OCI-LY7 (cell line): ENCODE measurements around the gene EIF4E2. TPM values are rescaled to one million over a fixed set of nuclear protein-coding genes. Genes with fewer than 3 reads are reported as not detected.

Source experiments
- BruUV-seq: library from RNA; stranded (reverse); fragments of 400-500 nt; replicated peaks from 2 replicates; lab custom pipeline; 2021; lab: Mats Ljungman, UMichigan
- CTCF ChIA-PET: fragments of 300-600 bp; sonication (Branson Sonifier 250); formaldehyde crosslinking; loops from one replicate; lab custom pipeline; 2022; ENCODE audit warnings: antibody characterized with exemption; ENCODE audit not compliant: unreplicated experiment; lab: Charles Lee
- POLR2A ChIA-PET: fragments of 300-600 bp; sonication (Branson Sonifier 250); formaldehyde crosslinking; loops from one replicate; lab custom pipeline; 2022; ENCODE audit warnings: antibody characterized with exemption; lab: Charles Lee
- DNase-seq: peaks from one replicate; pipeline ENCODE4 v3.0.0-alpha.2; 2015; ENCODE audit warnings: low spot score
- H2AFZ ChIP-seq: fragments of 200-600 bp; sonication (generic), shearing (Covaris generic); 2 replicates; pipeline ENCODE4 v1.6.1; 2014; ENCODE audit warnings: mild to moderate bottlenecking, antibody characterized with exemption, low read length, moderate library complexity
- H3K27ac ChIP-seq: fragments of 200-600 bp; sonication (generic); 2 replicates; pipeline ENCODE4 v1.5.1; 2014; ENCODE audit warnings: mixed run types, low read depth, mild to moderate bottlenecking, moderate library complexity, low read length, inconsistent platforms; ENCODE audit not compliant: poor library complexity, severe bottlenecking
- H3K36me3 ChIP-seq: fragments of 200-600 bp; sonication (generic); 2 replicates; pipeline ENCODE4 v1.6.1; 2014; ENCODE audit warnings: mild to moderate bottlenecking, antibody characterized with exemption, low read length, moderate library complexity, mixed read lengths; ENCODE audit not compliant: insufficient read depth
- H3K4me1 ChIP-seq: fragments of 200-600 bp; sonication (generic); 2 replicates; pipeline ENCODE4 v1.5.1; 2014; ENCODE audit warnings: mild to moderate bottlenecking, low read length; ENCODE audit not compliant: insufficient read depth, poor library complexity, severe bottlenecking
- H3K4me2 ChIP-seq: fragments of 200-600 bp; sonication (generic); 2 replicates; pipeline ENCODE4 v1.6.1; 2014; ENCODE audit warnings: mild to moderate bottlenecking, low read length
- H3K4me3 ChIP-seq: fragments of 200-600 bp; sonication (generic); 2 replicates; pipeline ENCODE4 v1.5.1; 2014; ENCODE audit warnings: mild to moderate bottlenecking, low read depth, low read length; ENCODE audit not compliant: poor library complexity, severe bottlenecking
- H3K79me2 ChIP-seq: fragments of 200-600 bp; sonication (generic); 2 replicates; pipeline ENCODE4 v1.6.1; 2016; ENCODE audit warnings: low read depth, mild to moderate bottlenecking, low read length, moderate library complexity, mixed read lengths; ENCODE audit not compliant: insufficient read depth
- H3K9me2 ChIP-seq: fragments of 200-600 bp; sonication (generic); 2 replicates; pipeline ENCODE4 v1.6.1; 2016; ENCODE audit warnings: mild to moderate bottlenecking, low read length, mixed read lengths; ENCODE audit not compliant: insufficient read depth
- H3K9me3 ChIP-seq: fragments of 200-600 bp; sonication (generic); 2 replicates; pipeline ENCODE4 v1.6.1; 2014; ENCODE audit warnings: mild to moderate bottlenecking, mixed run types, low read length, mixed read lengths
- H4K20me1 ChIP-seq: fragments of 200-600 bp; sonication (generic); 2 replicates; pipeline ENCODE4 v1.6.1; 2014; ENCODE audit warnings: mild to moderate bottlenecking, antibody characterized with exemption, low read length, moderate library complexity, mixed read lengths; ENCODE audit not compliant: insufficient read depth
- EZH2phosphoT487 ChIP-seq: fragments of 200-600 bp; sonication (generic); IDR thresholded peaks from 2 replicates; pipeline ENCODE4 v1.6.1; 2018; ENCODE audit warnings: low read depth, borderline replicate concordance, mild to moderate bottlenecking, mixed run types, antibody characterized with exemption, low read length, moderate library complexity, mixed read lengths
- intact Hi-C: fragments of 100-400 bp; cut with micrococcal nuclease; formaldehyde crosslinking; loops from one replicate; pipeline ENCODE4 v1.10.0; 2022; ENCODE audit not compliant: unreplicated experiment
- total RNA-seq, 2 experiments: library from RNA; depleted of rRNA in 1 of 2; stranded (reverse); fragments of >200 nt in 1 of 2; shearing (Covaris generic) in 1 of 2; gene quantifications; 2 replicates each; pipeline ENCODE4 v1.2.3, GENCODE V29; 2014 to 2022
- TF ChIP-seq, protein P1 (sequence below): fragments of 200-600 bp; sonication (generic); conservative IDR thresholded peaks from 2 replicates; pipeline ENCODE4 v1.5.1; 2014; ENCODE audit warnings: mild to moderate bottlenecking, antibody characterized with exemption, low read length, moderate library complexity, mixed read lengths

EIF4E2 gene
- total RNA-seq, 2 experiments from 2014 or later, result 59.9 to 76.3 TPM

GRCh38 chr2:232521098-232521497 is 29.4 kb upstream of the EIF4E2 start:
- H3K4me1 ChIP-seq, result no peaks in the 10 kb centered on the region
- DNase-seq, result no peak
- no peak overlapping the region for H3K4me2 ChIP-seq
- H3K9me3 ChIP-seq, result no peaks in the 10 kb centered on the region
- intact Hi-C loops, result loop anchor here (5.0 to 10.0 kb wide), 2 partner anchors 156 to 194 kb away; no protein-coding TSS in a partner anchor
- H3K36me3 ChIP-seq, result no peaks in the 10 kb centered on the region
- no peaks in the 10 kb centered on the region for H3K9me2 ChIP-seq
- no TSS peak for BruUV-seq
- no peak overlapping the region for H3K4me3 ChIP-seq
- ChIA-PET POLR2A (interaction anchor here (0.6 to 0.8 kb wide), 3 partner anchors 12 to 1204 kb away, joined by 3 to 5 read pairs (median 4); no protein-coding TSS in a partner anchor), CTCF (interaction anchor here (0.6 to 0.7 kb wide), 2 partner anchors 27 to 82 kb away, joined by 3 to 4 read pairs; no protein-coding TSS in a partner anchor)
- no peak overlapping the region for H3K27ac ChIP-seq
- no peaks in the 10 kb centered on the region for H4K20me1 ChIP-seq
- no peaks in the 10 kb centered on the region for H3K79me2 ChIP-seq
- TF ChIP-seq EZH2phosphoT487, result no peak
- TF ChIP-seq, protein P1, sequence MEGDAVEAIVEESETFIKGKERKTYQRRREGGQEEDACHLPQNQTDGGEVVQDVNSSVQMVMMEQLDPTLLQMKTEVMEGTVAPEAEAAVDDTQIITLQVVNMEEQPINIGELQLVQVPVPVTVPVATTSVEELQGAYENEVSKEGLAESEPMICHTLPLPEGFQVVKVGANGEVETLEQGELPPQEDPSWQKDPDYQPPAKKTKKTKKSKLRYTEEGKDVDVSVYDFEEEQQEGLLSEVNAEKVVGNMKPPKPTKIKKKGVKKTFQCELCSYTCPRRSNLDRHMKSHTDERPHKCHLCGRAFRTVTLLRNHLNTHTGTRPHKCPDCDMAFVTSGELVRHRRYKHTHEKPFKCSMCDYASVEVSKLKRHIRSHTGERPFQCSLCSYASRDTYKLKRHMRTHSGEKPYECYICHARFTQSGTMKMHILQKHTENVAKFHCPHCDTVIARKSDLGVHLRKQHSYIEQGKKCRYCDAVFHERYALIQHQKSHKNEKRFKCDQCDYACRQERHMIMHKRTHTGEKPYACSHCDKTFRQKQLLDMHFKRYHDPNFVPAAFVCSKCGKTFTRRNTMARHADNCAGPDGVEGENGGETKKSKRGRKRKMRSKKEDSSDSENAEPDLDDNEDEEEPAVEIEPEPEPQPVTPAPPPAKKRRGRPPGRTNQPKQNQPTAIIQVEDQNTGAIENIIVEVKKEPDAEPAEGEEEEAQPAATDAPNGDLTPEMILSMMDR, result no peak
- H2AFZ ChIP-seq, result no peak overlapping the region

- POLR2A ChIA-PET, result interaction anchor here (0.6 kb wide), 1 partner anchor 1205 kb away, joined by 4 read pairs; no protein-coding TSS in a partner anchor
- Histone ChIP-seq H3K4me2 (no peak overlapping the region), H3K4me3 (no peak overlapping the region)
These were observed 28.4 kb upstream of the EIF4E2 start for GRCh38 chr2:232521959-232522622.

More at GRCh38 chr2:232521959-232522622, 28.4 kb upstream of the EIF4E2 start:
- peak; percentile 50 for DNase-seq
- Histone ChIP-seq H4K20me1 (no peaks in the 10 kb centered on the region), H3K4me1 (no peaks in the 10 kb centered on the region), H3K27ac (no peak overlapping the region), H3K36me3 (no peaks in the 10 kb centered on the region), H3K79me2 (no peaks in the 10 kb centered on the region), H2AFZ (no peak overlapping the region), H3K9me3 (no peaks in the 10 kb centered on the region), H3K9me2 (no peaks in the 10 kb centered on the region)
- intact Hi-C loops, result loop anchor here (1.0 to 10.0 kb wide), 3 partner anchors 78 to 195 kb away; no protein-coding TSS in a partner anchor
- TF ChIP-seq, protein P1, result peak; percentile 80
- no peak for TF ChIP-seq EZH2phosphoT487
- BruUV-seq, result no TSS peak
- CTCF ChIA-PET, result interaction anchor here (0.6 kb wide), 1 partner anchor 440 kb away, joined by 3 read pairs; no protein-coding TSS in a partner anchor
